Measurements from ENCODE around the gene CRYBG1.

The CRYBG1 gene

GRCh38 chr6:106456756-106457155, 96.2 kb downstream of the CRYBG1 start:
- Mint-ChIP-seq H3K9me3 (no peaks in the 10 kb centered on the region), H3K36me3 (no peaks in the 10 kb centered on the region), H3K4me3 (no peak overlapping the region), H3K27ac (no peak overlapping the region), H3K27me3 (no peaks in the 10 kb centered on the region), H3K4me1 (no peaks in the 10 kb centered on the region)

GRCh38 chr6:106458021-106458986, 97.8 kb downstream of the CRYBG1 start:
- Mint-ChIP-seq H3K27me3 (no peaks in the 10 kb centered on the region), H3K4me3 (no peak overlapping the region), H3K4me1 (no peaks in the 10 kb centered on the region), H3K36me3 (no peaks in the 10 kb centered on the region), H3K27ac (no peak overlapping the region), H3K9me3 (no peaks in the 10 kb centered on the region)

- H3K4me1 Mint-ChIP-seq, result no peaks in the 10 kb centered on the region
- no peaks in the 10 kb centered on the region for H3K36me3 Mint-ChIP-seq
- no peak overlapping the region for H3K4me3 Mint-ChIP-seq
- H3K9me3 Mint-ChIP-seq, result no peaks in the 10 kb centered on the region
- no peaks in the 10 kb centered on the region for H3K27me3 Mint-ChIP-seq
- no peak overlapping the region for H3K27ac Mint-ChIP-seq
Measured at GRCh38 chr6:106460481-106460880, 100.0 kb downstream of the CRYBG1 start.

GRCh38 chr6:106461084-106461483, 100.6 kb downstream of the CRYBG1 start:
- Mint-ChIP-seq H3K27me3 (peaks cover 1% of the 10 kb centered on the region), H3K36me3 (no peaks in the 10 kb centered on the region), H3K27ac (no peak overlapping the region), H3K4me1 (no peaks in the 10 kb centered on the region), H3K4me3 (no peak overlapping the region), H3K9me3 (no peaks in the 10 kb centered on the region)

GRCh38 chr6:106462923-106463557, 102.5 kb downstream of the CRYBG1 start:
- no peak overlapping the region for H3K27ac Mint-ChIP-seq
- H3K4me3 Mint-ChIP-seq, result no peak overlapping the region
- H3K27me3 Mint-ChIP-seq, result peaks cover 2% of the 10 kb centered on the region
- H3K36me3 Mint-ChIP-seq, result no peaks in the 10 kb centered on the region
- no peaks in the 10 kb centered on the region for H3K9me3 Mint-ChIP-seq
- H3K4me1 Mint-ChIP-seq, result no peaks in the 10 kb centered on the region

- Mint-ChIP-seq H3K4me3 (no peak overlapping the region), H3K27ac (no peak overlapping the region), H3K4me1 (no peaks in the 10 kb centered on the region), H3K9me3 (no peaks in the 10 kb centered on the region), H3K36me3 (no peaks in the 10 kb centered on the region), H3K27me3 (peaks cover 2% of the 10 kb centered on the region)
Measured at GRCh38 chr6:106466211-106466610, 105.7 kb downstream of the CRYBG1 start.

GRCh38 chr6:106468935-106469334, 108.4 kb downstream of the CRYBG1 start:
- no peaks in the 10 kb centered on the region for H3K4me1 Mint-ChIP-seq
- no peak overlapping the region for H3K4me3 Mint-ChIP-seq
- H3K27ac Mint-ChIP-seq, result no peak overlapping the region
- peaks cover 2% of the 10 kb centered on the region for H3K27me3 Mint-ChIP-seq
- no peaks in the 10 kb centered on the region for H3K36me3 Mint-ChIP-seq
- no peaks in the 10 kb centered on the region for H3K9me3 Mint-ChIP-seq

- Mint-ChIP-seq H3K4me1 (no peaks in the 10 kb centered on the region), H3K9me3 (no peaks in the 10 kb centered on the region), H3K4me3 (no peak overlapping the region), H3K36me3 (no peaks in the 10 kb centered on the region), H3K27me3 (peaks cover 2% of the 10 kb centered on the region), H3K27ac (no peak overlapping the region)
Measured at GRCh38 chr6:106469882-106470281, 109.4 kb downstream of the CRYBG1 start.

GRCh38 chr6:106470316-106470715, 109.8 kb downstream of the CRYBG1 start:
- peaks cover 2% of the 10 kb centered on the region for H3K27me3 Mint-ChIP-seq
- H3K36me3 Mint-ChIP-seq, result no peaks in the 10 kb centered on the region
- H3K27ac Mint-ChIP-seq, result no peak overlapping the region
- H3K4me1 Mint-ChIP-seq, result no peaks in the 10 kb centered on the region
- H3K9me3 Mint-ChIP-seq, result no peaks in the 10 kb centered on the region
- H3K4me3 Mint-ChIP-seq, result no peak overlapping the region

- Mint-ChIP-seq H3K9me3 (no peaks in the 10 kb centered on the region), H3K36me3 (no peaks in the 10 kb centered on the region), H3K27me3 (peaks cover 2% of the 10 kb centered on the region), H3K27ac (no peak overlapping the region), H3K4me1 (no peaks in the 10 kb centered on the region), H3K4me3 (no peak overlapping the region)
Measured at GRCh38 chr6:106470811-106471210, 110.3 kb downstream of the CRYBG1 start.

- Mint-ChIP-seq H3K27ac (no peak overlapping the region), H3K9me3 (no peaks in the 10 kb centered on the region), H3K36me3 (no peaks in the 10 kb centered on the region), H3K4me3 (no peak overlapping the region), H3K27me3 (no peaks in the 10 kb centered on the region), H3K4me1 (peaks cover 14% of the 10 kb centered on the region)
Measured at GRCh38 chr6:106473812-106474211, 113.3 kb downstream of the CRYBG1 start.

GRCh38 chr6:106474466-106474865, 113.9 kb downstream of the CRYBG1 start:
- Mint-ChIP-seq H3K27ac (no peak overlapping the region), H3K36me3 (no peaks in the 10 kb centered on the region), H3K4me1 (peaks cover 14% of the 10 kb centered on the region), H3K9me3 (no peaks in the 10 kb centered on the region), H3K27me3 (no peaks in the 10 kb centered on the region), H3K4me3 (no peak overlapping the region)

GRCh38 chr6:106475284-106475683, 114.8 kb downstream of the CRYBG1 start:
- Mint-ChIP-seq H3K4me3 (no peak overlapping the region), H3K27me3 (no peaks in the 10 kb centered on the region), H3K27ac (no peak overlapping the region), H3K9me3 (no peaks in the 10 kb centered on the region), H3K36me3 (no peaks in the 10 kb centered on the region), H3K4me1 (peaks cover 14% of the 10 kb centered on the region)

- H3K27me3 Mint-ChIP-seq, result no peaks in the 10 kb centered on the region
- H3K36me3 Mint-ChIP-seq, result no peaks in the 10 kb centered on the region
- peaks cover 14% of the 10 kb centered on the region for H3K4me1 Mint-ChIP-seq
- H3K27ac Mint-ChIP-seq, result peak overlapping the region; percentile 13
- no peak overlapping the region for H3K4me3 Mint-ChIP-seq
- H3K9me3 Mint-ChIP-seq, result no peaks in the 10 kb centered on the region
Measured at GRCh38 chr6:106476331-106477105, 116.0 kb downstream of the CRYBG1 start.

GRCh38 chr6:106477146-106477545, 116.6 kb downstream of the CRYBG1 start:
- H3K4me1 Mint-ChIP-seq, result peaks cover 14% of the 10 kb centered on the region
- H3K27ac Mint-ChIP-seq, result no peak overlapping the region
- H3K36me3 Mint-ChIP-seq, result no peaks in the 10 kb centered on the region
- H3K4me3 Mint-ChIP-seq, result no peak overlapping the region
- H3K27me3 Mint-ChIP-seq, result no peaks in the 10 kb centered on the region
- no peaks in the 10 kb centered on the region for H3K9me3 Mint-ChIP-seq

GRCh38 chr6:106477790-106478189, 117.3 kb downstream of the CRYBG1 start:
- H3K36me3 Mint-ChIP-seq, result no peaks in the 10 kb centered on the region
- H3K27ac Mint-ChIP-seq, result no peak overlapping the region

More at GRCh38 chr6:106477790-106478189, 117.3 kb downstream of the CRYBG1 start:
- Mint-ChIP-seq H3K4me1 (peaks cover 14% of the 10 kb centered on the region), H3K4me3 (no peak overlapping the region), H3K27me3 (no peaks in the 10 kb centered on the region), H3K9me3 (no peaks in the 10 kb centered on the region)

Measured in activated naive CD4-positive, alpha-beta T cell treated with anti-CD3 and anti-CD28 coated beads, Interleukin-2, amount 50 U/mL, for 24 hours (primary cell).